Osteoblast (primary cell): ENCODE measurements around the gene ACSM5. TPM values are rescaled to one million over a fixed set of nuclear protein-coding genes. Genes with fewer than 3 reads are reported as not detected.
"Not testable (repeated sequence)": the region's sequence is repeated elsewhere in the genome, so short reads cannot be mapped to it uniquely, and the experiment has no call there.

ENCODE experiments used
- DNase-seq: peaks from one replicate; pipeline ENCODE4 v3.0.0; 2011; ENCODE audit warnings: low spot score, mixed read lengths; ENCODE audit not compliant: insufficient read length; ENCODE audit errors: missing footprints
- H2AFZ ChIP-seq: 2 replicates; pipeline ENCODE4 v1.6.0; 2011; ENCODE audit warnings: mild to moderate bottlenecking, low read length
- H3K27ac ChIP-seq: 2 replicates; pipeline ENCODE4 v1.5.1; 2011; ENCODE audit warnings: mild to moderate bottlenecking, low read depth, low read length, moderate library complexity
- H3K27me3 ChIP-seq: 2 replicates; pipeline ENCODE4 v1.6.0; 2012; ENCODE audit warnings: mild to moderate bottlenecking, control low read depth, inconsistent platforms, low read length, moderate library complexity; ENCODE audit not compliant: insufficient read depth
- H3K36me3 ChIP-seq: 2 replicates; pipeline ENCODE4 v1.5.1; 2011; ENCODE audit warnings: mild to moderate bottlenecking, low read length, control low read depth, moderate library complexity; ENCODE audit not compliant: insufficient read depth
- H3K4me1 ChIP-seq: 2 replicates; pipeline ENCODE4 v1.5.1; 2011; ENCODE audit warnings: mild to moderate bottlenecking, low read length, control low read depth, moderate library complexity; ENCODE audit not compliant: insufficient read depth
- H3K4me2 ChIP-seq: 2 replicates; pipeline ENCODE4 v1.6.0; 2011; ENCODE audit warnings: mild to moderate bottlenecking, low read length; ENCODE audit not compliant: insufficient read depth
- H3K4me3 ChIP-seq: fragments of 200-600 bp; sonication (generic); 3 replicates; pipeline ENCODE4 v1.5.1; 2012; ENCODE audit warnings: mild to moderate bottlenecking, low read length, inconsistent platforms; ENCODE audit not compliant: insufficient read depth
- H3K79me2 ChIP-seq: 2 replicates; pipeline ENCODE4 v1.6.0; 2012; ENCODE audit warnings: mild to moderate bottlenecking, low read length, control low read depth, inconsistent platforms; ENCODE audit not compliant: insufficient read depth
- H3K9me3 ChIP-seq: 2 replicates; pipeline ENCODE4 v1.5.1; 2011; ENCODE audit warnings: low read depth, low read length, control low read depth
- H4K20me1 ChIP-seq: 2 replicates; pipeline ENCODE4 v1.6.0; 2012; ENCODE audit warnings: mild to moderate bottlenecking, low read length, control low read depth; ENCODE audit not compliant: insufficient read depth
- CTCF ChIP-seq: IDR thresholded peaks from 2 replicates; pipeline ENCODE4 v1.5.1; 2011; ENCODE audit warnings: mild to moderate bottlenecking, low read depth, low read length, moderate library complexity; ENCODE audit errors: extremely low read depth
- total RNA-seq: library from RNA; depleted of rRNA; stranded (reverse); fragments of >200 nt; gene quantifications from 2 replicates; pipeline ENCODE4 v1.2.3, GENCODE V29; 2012

The ACSM5 gene
- total RNA-seq, 1 donor = 11.9 TPM

- not testable (repeated sequence) for H3K27ac ChIP-seq, H4K20me1 ChIP-seq, H3K9me3 ChIP-seq, H3K4me2 ChIP-seq, H3K27me3 ChIP-seq, H2AFZ ChIP-seq, H3K79me2 ChIP-seq, H3K4me3 ChIP-seq, H3K36me3 ChIP-seq, DNase-seq, H3K4me1 ChIP-seq
Measured at GRCh38 chr16:20468954-20469353, 59.6 kb downstream of the ACSM5 start.

- H3K27ac ChIP-seq, H2AFZ ChIP-seq, H3K4me3 ChIP-seq, H3K4me2 ChIP-seq, H3K36me3 ChIP-seq, H3K27me3 ChIP-seq, H3K79me2 ChIP-seq, H3K9me3 ChIP-seq, DNase-seq, H3K4me1 ChIP-seq, H4K20me1 ChIP-seq: not testable (repeated sequence)
Measured at GRCh38 chr16:20469930-20470329, 60.6 kb downstream of the ACSM5 start.

GRCh38 chr16:20470732-20471131 is 61.4 kb downstream of the ACSM5 start:
- not testable (repeated sequence) for H3K27ac ChIP-seq, H3K79me2 ChIP-seq, H3K4me3 ChIP-seq, H3K9me3 ChIP-seq, H4K20me1 ChIP-seq, H3K4me1 ChIP-seq, H3K4me2 ChIP-seq, H3K27me3 ChIP-seq, H3K36me3 ChIP-seq, DNase-seq, H2AFZ ChIP-seq

- not testable (repeated sequence) for H2AFZ ChIP-seq
Measured at GRCh38 chr16:20477188-20477744, 67.9 kb downstream of the ACSM5 start.

GRCh38 chr16:20483989-20484388 is 74.7 kb downstream of the ACSM5 start:
- not testable (repeated sequence) for H3K27me3 ChIP-seq, H2AFZ ChIP-seq, H3K4me3 ChIP-seq, H3K27ac ChIP-seq, H3K4me1 ChIP-seq, H3K79me2 ChIP-seq, H3K9me3 ChIP-seq, H3K36me3 ChIP-seq, H4K20me1 ChIP-seq, H3K4me2 ChIP-seq, DNase-seq

More at GRCh38 chr16:20477188-20477744, 67.9 kb downstream of the ACSM5 start:
- DNase-seq, H4K20me1 ChIP-seq, H3K4me2 ChIP-seq, H3K79me2 ChIP-seq, H3K27me3 ChIP-seq, H3K9me3 ChIP-seq, H3K4me3 ChIP-seq, H3K36me3 ChIP-seq, H3K27ac ChIP-seq, H3K4me1 ChIP-seq: not testable (repeated sequence)

GRCh38 chr16:20484726-20485125 is 75.4 kb downstream of the ACSM5 start:
- TF ChIP-seq CTCF = no peak
- no peaks in the 10 kb centered on the region for H3K36me3 ChIP-seq
- DNase-seq = no peak
- no peak overlapping the region for H3K4me3 ChIP-seq
- H3K27me3 ChIP-seq = no peaks in the 10 kb centered on the region
- H3K4me1 ChIP-seq = no peaks in the 10 kb centered on the region
- H3K27ac ChIP-seq = no peak overlapping the region
- no peaks in the 10 kb centered on the region for H3K9me3 ChIP-seq
- no peak overlapping the region for H3K4me2 ChIP-seq
- H3K79me2 ChIP-seq = no peaks in the 10 kb centered on the region
- no peaks in the 10 kb centered on the region for H4K20me1 ChIP-seq
- H2AFZ ChIP-seq = no peak overlapping the region
